RKO (cell line): ENCODE results near the gene IQGAP3.

Experiments
- DNase-seq: peaks from one replicate; pipeline ENCODE4 v3.0.0-alpha.2; 2016; ENCODE audit warnings: low spot score

IQGAP3 gene

GRCh38 chr1:156497078-156497742 is 75.2 kb downstream of the IQGAP3 start:
- DNase-seq, result no peak

- no peak for DNase-seq
Observed at GRCh38 chr1:156496211-156496761, 76.1 kb downstream of the IQGAP3 start.

GRCh38 chr1:156495401-156496140 is 76.8 kb downstream of the IQGAP3 start:
- no peak for DNase-seq

DNA sequence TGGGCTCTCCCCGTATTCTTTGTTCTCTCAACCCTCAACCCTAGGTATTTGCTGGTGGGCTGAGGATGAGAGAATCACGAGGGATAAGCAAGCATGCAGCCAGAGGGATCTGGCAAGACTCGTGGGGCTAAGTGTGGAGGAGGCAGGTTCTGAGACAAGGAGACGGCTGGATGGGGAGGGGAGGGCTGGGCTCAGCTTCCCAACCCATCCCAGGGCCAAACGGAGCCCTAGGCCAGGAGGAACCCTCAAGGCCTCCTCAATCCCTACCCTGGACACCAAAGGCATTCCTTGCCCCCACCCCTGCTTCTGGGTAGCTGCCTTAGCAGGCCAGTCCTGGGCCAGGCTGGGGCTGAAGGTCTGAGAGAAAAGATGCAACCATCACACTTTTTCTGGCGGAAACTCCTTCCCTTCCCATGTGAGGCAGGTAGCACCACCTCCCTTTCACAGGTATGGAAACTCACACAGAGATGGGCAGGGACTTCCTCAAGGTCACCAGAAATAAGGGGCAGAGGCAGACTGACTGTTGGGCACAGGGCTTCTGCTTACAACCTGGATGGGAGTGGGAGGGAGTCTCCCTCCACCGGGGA is 78.0 kb downstream of the IQGAP3 start:
- no peak for DNase-seq

DNA sequence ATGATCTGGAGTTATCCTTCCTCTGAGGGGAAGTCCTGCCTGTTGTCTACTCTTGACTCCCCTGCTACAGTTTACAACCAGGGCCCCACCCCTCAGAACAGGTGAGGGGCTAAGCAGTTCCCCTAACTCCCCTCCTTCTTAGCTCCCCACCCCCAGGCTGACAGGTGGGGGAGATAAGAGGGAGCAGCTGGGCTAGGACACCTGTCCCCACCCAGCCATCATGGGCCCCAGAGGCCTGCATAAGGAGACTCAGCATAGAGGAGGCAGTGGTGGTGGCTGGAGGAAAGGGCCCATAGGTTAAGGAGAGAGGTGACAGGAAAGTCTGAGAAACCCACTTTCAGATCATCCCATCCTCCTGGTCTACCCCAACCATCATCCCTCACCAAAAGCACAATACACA is 78.6 kb downstream of the IQGAP3 start:
- DNase-seq, result no peak

DNA sequence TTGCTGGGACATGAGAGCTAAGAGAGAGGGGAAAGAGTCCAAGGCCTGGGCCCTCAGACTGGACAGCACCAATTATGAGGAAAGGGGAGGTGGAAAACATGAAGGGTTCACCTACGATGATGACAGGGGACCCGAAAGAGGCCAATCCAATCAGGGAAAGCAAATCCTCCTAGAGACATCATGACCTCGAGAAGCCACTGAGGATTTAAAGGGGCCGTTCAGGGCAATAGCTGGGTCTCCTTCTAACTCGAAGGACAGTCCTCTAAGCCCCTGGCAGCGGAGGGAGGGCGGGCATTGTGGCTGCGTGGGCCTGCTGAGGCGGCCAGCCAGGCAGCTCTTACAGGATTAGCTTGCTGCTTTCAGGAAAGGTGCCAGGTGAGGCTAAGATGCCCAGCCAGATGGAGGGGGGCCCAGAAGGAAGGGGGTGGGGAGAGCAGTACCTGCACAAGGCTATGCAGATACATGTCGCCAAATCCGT is 79.2 kb downstream of the IQGAP3 start:
- no peak for DNase-seq

GRCh38 chr1:156492591-156493080 is 79.7 kb downstream of the IQGAP3 start:
- no peak for DNase-seq

DNA sequence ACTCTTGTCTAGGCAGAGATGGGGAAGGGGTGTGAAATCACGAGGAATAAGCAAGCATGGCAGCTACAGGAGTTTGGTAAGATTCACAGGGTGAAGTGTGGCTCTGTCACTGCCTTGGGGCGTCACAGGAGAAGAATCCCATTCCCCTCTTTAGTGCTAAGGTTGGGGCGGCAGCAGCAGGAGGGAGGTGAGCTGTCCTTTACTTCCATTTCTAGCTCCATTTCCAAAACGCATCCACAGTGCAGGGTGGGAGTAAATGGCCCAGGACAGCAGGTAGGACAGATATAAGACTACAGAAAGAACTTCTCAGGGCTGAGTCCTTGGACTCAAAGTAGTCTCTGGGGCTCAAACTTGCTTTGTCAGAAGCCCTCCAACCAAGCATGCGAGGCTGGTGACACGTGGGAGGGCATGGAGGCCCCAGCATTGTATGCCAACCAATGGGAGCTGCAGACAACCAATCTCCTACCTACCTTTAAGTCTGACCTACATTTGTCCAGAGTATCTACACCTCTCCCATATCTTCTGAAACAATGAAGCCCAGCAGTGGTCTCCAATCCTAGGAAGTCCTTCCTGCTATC is 80.3 kb downstream of the IQGAP3 start:
- DNase-seq, result no peak

DNA sequence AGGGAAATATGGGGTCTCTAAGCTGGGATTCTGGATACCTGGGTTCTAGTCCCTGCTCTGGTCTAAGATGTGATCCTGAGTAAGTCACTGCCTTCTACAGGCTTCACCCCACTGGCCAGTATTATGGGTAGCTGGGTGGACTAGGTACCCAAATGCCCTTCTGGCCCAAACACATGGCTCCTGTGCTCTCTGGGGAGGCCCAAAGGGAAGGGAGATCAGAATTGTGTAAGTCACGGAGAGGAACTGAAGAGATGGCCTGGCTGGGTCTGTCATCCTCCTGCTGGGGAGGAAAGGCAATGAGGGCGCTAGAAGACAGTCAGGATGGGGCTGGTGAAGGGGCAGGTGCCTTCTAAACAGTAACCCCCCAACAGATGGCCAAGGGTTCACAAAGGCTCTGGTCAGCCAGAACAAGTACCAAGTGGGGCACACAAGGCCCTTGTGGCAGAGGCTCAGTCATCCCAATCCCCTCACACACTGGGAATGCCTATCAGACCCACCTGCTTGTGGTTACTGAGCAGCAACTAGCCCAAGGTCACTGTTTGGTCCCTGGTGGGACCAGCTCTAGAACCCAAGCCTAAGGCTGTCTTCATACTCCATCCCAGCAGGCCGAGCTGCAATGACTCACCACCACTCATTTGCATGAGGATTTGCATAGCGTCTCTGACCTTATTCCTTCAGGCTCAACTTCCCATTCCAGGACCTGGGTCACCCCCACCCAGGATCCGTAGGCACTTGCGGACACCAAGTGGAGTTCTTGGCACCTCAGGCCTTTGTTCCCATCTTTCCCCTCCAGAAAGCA is 81.0 kb downstream of the IQGAP3 start:
- DNase-seq, result no peak

DNA sequence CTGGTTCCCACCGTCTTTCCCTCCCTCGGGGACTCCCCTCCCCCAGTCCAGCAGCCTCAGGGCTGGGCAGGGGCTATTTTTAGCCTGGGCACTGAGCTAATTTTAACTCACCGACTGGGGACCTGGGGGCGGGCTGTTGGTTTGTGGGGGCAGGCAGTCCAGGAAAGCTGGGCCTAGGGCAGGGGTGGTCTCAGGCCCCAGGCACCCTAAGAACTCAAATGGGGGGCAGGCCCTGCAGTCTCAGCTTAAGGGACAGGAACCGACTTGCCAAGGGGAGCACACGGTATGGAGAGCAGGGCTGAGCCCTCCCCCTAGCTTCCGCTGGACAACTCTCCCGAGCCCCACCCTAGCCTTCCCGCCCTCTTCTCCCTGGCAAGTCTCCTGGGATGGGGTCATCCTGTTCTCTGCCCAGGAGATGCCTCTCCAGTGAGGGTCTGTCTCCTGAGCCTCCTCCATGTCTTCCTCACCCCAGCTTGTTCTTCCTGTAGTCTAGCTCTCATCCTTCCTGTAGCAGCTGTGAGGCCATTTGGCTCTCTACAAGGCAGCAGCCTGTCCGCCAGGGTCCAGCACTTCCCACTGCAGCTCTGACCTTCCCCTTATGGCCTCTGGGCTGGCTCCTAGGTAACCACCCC is 81.8 kb downstream of the IQGAP3 start:
- no peak for DNase-seq

DNA sequence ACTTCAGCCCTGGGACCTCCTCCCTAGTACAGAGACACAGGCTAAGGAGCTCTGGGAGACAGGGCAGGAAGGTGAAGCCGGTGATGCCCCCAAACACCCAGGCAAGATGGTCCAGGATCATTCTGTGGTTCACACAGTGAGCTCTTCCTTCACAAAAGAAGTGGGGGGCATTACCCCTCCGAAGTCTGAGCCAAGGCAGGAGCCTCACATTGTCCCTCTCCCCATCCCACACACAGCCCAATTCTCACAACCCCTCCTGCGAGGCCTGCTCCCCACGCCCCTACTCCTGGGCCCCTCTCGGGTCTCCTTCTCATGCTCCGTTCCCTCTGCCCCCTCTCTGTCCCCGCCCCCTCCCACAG is 82.5 kb downstream of the IQGAP3 start:
- no peak for DNase-seq

- no peak for DNase-seq
Observed at GRCh38 chr1:156489166-156489934, 83.0 kb downstream of the IQGAP3 start.

DNA sequence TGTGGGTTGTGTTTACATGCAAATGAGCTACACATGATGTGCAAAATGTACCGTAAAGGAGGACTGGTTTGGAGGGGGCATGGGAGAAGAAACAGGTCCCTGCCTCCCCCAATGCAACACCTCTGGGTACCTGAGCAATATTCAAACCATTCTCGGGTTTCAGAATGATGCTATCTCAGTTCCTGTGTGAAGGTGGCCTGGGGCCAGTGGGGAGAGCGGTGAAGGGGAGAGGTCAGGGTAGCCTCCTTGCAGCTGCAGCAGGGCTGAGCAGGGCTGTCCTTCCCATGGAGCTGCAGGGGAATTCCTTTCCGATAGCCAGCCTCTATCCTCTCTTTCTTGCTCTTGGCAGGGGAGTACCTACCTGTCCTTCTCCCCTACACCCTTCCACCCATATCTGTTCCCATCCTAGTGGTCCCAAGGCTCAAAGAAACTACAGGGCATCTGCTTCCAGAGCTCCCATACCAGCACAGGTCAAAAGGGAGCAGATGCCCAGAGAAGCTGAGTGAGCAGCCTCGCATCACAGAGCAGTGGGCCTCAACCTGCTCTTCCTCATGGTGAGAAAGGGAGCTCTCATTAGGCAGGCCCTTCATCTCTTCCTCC is 83.7 kb downstream of the IQGAP3 start:
- DNase-seq, result no peak

DNA sequence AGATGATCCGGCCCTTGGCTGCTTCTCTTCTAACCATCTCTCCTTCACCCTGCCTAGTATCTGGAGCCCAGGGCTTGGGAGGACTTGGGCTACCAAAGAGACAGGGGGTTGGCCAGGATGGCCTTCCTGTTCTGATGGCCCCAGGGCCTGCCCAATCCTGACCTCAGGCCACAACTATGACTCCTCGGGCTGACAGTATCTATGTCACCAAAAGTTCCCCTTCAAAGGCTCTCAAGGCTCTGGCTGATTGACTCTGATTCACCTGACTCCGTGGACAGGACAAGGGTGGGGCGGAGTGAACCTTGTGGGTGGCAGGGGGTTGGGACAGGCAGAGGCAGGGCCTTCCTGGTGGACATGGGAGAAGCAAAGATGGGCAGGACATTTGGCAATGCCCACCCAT is 84.5 kb downstream of the IQGAP3 start:
- DNase-seq, result no peak

DNA sequence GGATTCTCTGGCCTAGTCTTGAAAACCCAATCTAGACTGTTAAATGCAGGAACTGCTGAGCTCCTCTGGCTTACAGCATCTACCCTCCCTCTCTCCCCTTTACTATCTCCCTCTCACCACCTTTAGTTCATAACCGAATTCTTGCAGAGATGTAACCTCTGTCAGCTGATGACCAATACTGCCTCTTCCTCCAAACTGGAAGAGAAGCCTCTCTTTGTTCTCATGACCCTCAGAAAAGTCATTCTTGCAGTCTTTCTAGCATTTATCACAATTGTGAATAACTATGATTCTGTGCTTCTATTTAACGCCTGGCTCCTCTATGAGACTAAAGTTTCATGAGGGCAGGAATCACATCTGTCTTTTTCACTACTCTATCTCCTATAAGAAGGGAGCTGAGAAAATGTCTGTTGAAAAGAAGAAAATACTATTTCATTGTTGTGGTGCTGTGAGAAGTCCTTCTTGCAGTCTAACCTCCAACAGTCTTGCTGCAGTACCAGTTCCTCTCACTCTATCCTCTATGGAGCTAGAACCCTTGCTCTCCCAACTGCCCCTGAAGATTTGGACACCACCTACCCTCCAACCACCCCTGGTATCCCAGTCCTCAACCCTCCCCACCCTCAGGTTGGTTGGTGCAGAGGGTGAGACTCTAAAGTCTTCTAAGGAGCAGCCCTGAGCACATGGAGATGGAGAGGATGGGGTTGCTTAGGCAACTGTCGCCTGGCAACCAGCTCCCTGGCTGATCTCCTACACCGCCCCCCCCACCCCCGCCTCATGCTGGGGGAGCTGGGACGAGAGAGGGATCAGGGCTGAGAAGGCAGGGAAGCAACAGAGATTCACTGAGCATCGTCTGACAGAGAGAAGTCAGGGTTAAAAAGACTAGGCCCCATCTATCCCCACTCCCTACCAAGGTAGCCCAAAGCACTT is 85.7 kb downstream of the IQGAP3 start:
- DNase-seq, result no peak

DNA sequence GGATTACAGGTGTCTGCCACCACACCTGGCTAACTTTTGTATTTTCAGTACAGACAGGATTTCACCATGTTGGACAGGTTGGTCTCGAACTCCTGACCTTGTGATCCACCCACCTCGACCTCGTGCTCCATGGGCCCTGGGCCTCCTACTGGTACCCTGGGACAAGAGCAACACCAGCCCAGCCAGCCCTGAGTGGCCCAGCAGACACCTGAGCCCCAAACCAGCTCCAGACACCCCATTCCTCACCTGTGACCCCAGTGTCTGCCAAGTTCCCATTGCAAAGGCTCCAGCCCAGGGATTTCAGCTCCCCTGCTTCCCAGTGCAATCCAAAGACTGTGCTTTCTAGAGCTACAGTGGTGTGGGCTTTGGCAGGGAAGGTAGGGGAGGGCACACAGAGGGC is 86.4 kb downstream of the IQGAP3 start:
- no peak for DNase-seq

DNA sequence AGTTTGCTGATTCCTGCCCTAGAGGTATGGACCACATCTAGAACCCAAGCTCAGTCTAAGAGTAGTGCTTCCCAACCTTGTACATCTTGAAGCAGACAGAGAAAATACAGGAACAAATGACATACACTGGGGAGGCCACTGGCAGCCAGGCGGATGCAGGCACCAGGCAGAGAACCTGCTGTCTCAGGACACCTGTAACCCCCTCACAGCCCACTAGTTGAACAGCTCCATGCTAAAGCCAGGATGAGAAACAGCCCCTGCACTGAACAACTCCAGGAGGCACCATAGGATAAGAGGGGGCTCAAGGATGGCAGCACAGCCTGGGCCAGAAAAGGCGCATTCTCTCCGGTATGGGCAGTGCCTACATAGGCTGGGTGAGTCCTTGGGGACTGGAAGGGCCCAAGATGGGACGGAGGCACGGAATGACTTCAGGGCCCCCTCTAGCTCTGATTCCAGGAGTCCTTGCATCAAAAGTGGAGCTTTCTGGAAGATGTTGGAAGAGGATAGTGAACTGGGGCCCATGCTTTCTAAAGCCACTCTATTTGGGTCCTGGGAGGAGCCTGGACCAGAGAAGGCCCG is 87.8 kb downstream of the IQGAP3 start:
- no peak for DNase-seq

DNA sequence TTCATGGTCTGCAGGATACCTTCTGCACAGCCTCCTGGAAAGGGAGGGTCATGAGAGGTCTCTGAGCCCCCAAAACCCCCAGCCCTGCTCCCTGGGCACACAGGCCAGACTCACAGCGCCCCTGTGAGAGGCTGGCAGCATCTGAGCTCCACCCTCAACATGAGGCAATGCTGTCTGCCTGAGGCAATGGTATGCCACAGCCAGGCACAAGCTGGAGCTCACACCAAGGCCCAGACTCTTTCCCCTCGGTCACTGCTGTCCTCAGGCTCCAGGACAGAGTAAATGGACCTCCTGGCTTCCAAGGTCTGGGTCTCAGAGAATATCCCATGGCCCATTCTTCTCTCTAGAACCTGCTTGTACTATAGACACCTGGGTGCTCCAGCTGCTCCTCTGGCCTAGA is 89.0 kb downstream of the IQGAP3 start:
- DNase-seq, result no peak

GRCh38 chr1:156482276-156482675 is 90.1 kb downstream of the IQGAP3 start:
- DNase-seq, result no peak
